ENCODE measurements around the gene IBA57. TPM values are rescaled to one million over a fixed set of nuclear protein-coding genes. Genes with fewer than 3 reads are reported as not detected.

IBA57 gene
- total RNA-seq, 3 donors from 2014 or later = 3.4 to 4.1 (median 3.9) TPM

DNA sequence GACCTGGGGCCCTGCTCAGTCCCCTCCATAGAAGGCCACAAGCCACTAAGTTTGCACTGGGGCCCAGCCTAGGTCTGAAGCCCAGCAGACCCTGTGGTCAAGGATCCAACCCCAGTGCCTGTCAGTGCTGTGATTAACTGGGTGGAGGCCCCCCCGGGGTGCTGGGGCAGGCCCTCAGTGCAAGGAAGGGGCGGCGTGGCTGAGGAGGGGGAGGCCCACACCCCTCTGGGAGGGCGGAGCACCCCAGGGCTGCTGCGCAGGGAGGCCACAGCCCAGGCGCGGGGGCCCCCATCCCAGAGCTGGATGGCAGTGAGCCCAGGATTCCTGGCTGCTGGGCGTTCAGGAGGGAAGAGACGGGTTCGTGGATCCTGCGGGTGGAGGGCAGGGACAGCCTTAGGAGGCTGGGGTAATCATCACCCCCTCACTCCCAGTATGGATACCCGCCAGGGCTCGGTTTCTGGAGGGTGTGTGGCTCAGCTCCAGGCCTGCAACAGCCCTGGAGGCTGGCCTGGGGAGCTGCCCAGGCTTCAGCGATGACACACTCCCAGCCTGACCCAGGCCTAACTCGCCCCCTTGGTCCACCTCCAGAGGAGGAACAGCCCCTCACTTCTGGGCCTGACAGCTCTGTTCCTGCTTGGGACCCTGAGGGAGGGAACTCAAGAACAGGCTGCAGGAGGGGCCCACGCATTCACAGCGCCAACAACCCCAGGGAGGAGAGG lies 15.0 kb upstream of the IBA57 start:
- Histone ChIP-seq H3K4me3 (peak overlapping the region; percentile 7 to 50 (median 22)), H3K4me1 (peaks cover 0 to 16% of the 10 kb centered on the region in 2 donors), H3K27ac (peak overlapping the region; percentile 60 to 82), H3K36me3 (no peaks in the 10 kb centered on the region), H3K9me3 (no peaks in the 10 kb centered on the region), H3K27me3 (no peaks in the 10 kb centered on the region)
- intact Hi-C loops (cut with DNase I; ENCODE audit: low total_unique reads) = no loop called here
- peak in 1 of 2 donors; percentile 50 for DNase-seq (ENCODE audit: low spot score in 2 of 2)
- TF ChIP-seq, protein P1, sequence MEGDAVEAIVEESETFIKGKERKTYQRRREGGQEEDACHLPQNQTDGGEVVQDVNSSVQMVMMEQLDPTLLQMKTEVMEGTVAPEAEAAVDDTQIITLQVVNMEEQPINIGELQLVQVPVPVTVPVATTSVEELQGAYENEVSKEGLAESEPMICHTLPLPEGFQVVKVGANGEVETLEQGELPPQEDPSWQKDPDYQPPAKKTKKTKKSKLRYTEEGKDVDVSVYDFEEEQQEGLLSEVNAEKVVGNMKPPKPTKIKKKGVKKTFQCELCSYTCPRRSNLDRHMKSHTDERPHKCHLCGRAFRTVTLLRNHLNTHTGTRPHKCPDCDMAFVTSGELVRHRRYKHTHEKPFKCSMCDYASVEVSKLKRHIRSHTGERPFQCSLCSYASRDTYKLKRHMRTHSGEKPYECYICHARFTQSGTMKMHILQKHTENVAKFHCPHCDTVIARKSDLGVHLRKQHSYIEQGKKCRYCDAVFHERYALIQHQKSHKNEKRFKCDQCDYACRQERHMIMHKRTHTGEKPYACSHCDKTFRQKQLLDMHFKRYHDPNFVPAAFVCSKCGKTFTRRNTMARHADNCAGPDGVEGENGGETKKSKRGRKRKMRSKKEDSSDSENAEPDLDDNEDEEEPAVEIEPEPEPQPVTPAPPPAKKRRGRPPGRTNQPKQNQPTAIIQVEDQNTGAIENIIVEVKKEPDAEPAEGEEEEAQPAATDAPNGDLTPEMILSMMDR (IDR thresholded peaks at IDR 0.05) = no peak
- TF ChIP-seq POLR2AphosphoS5 (IDR thresholded peaks at IDR 0.05) = peak in 1 of 3 donors; percentile 31

DNA sequence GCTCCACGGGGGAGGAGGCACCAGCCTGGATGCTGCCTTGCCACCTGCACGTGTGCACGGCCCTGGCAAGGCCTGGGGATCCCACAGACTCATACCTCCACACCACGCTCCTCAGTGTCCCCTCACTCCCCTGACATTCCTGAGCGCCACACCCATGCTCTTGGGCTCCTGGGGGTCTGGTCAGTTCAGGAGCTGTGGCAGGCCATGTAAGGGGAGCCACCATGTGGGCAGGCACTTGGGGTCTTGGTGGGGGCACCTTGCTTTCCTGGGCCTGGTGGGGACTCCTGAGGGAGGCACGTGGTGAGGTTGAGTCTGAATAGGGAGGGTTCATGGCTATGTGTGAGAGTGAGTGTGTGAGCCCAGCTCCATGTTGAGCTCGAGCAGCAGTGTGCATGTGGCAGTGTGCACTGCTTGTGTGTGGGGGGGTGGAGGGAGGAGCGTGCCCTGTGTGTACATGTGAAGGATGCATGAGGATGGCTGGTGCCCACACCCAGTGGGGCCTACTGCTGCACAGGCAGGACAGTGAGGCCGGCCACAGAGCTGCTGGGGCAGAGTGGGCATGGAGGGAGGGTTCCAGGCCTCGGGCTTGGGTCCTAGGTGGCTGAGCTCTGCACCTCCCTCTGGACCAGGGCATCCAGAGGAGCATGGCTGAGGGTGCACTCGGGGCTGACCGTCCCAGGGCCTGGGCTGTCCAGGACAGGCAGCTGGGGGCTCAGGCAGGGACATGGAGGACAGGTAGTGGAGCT lies 14.3 kb upstream of the IBA57 start:
- H3K4me3 ChIP-seq = peak overlapping the region in 1 of 3 donors; percentile 50
- DNase-seq (ENCODE audit: low spot score in 2 of 2) = peak in 1 of 2 donors; percentile 47
- H3K27me3 ChIP-seq = no peaks in the 10 kb centered on the region
- H3K9me3 ChIP-seq = no peaks in the 10 kb centered on the region
- H3K36me3 ChIP-seq = no peaks in the 10 kb centered on the region
- peak overlapping the region; percentile 60 to 82 for H3K27ac ChIP-seq
- H3K4me1 ChIP-seq = peaks cover 0 to 16% of the 10 kb centered on the region in 2 donors
- TF ChIP-seq POLR2AphosphoS5 (IDR thresholded peaks at IDR 0.05) (no peak), POLR2A (IDR thresholded peaks at IDR 0.05) (no peak)
- TF ChIP-seq, protein P1 (IDR thresholded peaks at IDR 0.05) = no peak
- intact Hi-C loops (cut with DNase I; ENCODE audit: low total_unique reads) = no loop called here

DNA sequence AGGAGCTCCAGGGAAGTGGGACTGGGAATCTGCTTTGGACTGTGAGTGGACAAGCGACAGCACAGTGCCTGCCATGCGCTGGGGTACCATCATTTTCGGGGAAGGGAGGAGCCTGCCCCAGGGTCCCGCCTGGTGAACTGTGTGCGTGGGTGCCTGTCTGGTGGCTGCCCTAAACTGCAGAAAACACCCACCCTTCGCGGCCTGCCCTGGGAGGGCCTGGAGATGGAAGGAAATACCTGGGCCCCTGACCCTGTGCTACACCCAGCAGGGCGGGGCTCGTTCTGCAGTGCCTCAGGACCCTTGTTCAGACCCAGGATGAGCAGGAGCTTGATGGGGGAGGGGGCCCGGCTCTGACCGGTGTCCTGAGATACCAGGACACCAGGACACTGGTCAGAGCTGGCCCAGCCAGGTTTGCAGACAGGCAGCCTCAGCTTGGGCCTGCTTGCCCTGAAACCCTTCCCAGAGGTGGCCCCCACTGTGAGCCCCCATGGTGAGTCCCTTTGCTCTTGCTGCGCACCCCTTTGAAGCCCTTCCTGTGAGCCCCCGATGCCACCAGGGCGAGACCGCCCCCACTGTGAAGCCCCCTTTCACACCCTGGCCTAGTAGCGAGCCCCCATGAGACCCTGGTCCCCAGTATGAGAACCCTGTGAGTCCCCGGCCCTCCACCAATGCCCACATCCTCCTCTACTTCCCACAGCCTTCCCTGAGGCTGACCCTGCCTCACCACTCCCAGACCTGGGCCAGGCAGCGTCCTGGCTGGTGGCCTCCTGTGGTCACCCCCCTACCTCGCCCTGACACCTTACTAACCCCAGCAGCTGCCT lies 13.3 kb upstream of the IBA57 start:
- H3K9me3 ChIP-seq = no peaks in the 10 kb centered on the region
- H3K27me3 ChIP-seq = no peaks in the 10 kb centered on the region
- intact Hi-C loops (cut with DNase I; ENCODE audit: low total_unique reads) = no loop called here
- H3K36me3 ChIP-seq = no peaks in the 10 kb centered on the region
- no peak overlapping the region for H3K4me3 ChIP-seq
- peaks cover 0 to 16% of the 10 kb centered on the region in 2 donors for H3K4me1 ChIP-seq
- TF ChIP-seq POLR2AphosphoS5 (IDR thresholded peaks at IDR 0.05) (no peak), POLR2A (IDR thresholded peaks at IDR 0.05) (no peak)
- TF ChIP-seq, protein P1 (IDR thresholded peaks at IDR 0.05) = no peak
- no peak for DNase-seq (ENCODE audit: low spot score in 2 of 2)
- H3K27ac ChIP-seq = no peak overlapping the region

DNA sequence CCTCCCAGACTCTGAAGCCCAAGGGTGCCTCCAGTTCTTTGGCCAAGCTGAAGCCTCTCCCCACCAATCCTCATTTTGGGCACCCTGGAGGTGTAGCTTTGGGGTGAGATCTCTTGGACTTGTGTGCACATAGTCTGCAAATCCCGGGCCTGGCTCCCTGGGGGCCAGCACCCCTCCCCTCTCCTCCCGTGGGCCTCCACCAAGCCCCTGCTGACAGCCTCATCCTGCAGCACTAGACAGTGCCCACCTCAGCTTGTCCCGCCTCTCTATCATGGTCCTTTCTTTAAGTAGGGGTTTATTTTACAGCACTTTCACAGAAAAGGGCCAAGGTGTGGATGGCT lies 12.7 kb upstream of the IBA57 start:
- H3K4me1 ChIP-seq = peaks cover 0 to 16% of the 10 kb centered on the region in 2 donors
- H3K27me3 ChIP-seq = no peaks in the 10 kb centered on the region
- intact Hi-C loops (cut with DNase I; ENCODE audit: low total_unique reads) = no loop called here
- H3K9me3 ChIP-seq = no peaks in the 10 kb centered on the region
- no peak for DNase-seq (ENCODE audit: low spot score in 2 of 2)
- no peaks in the 10 kb centered on the region for H3K36me3 ChIP-seq
- TF ChIP-seq, protein P1 (IDR thresholded peaks at IDR 0.05) = no peak
- no peak for TF ChIP-seq POLR2AphosphoS5 (IDR thresholded peaks at IDR 0.05)
- TF ChIP-seq POLR2A (IDR thresholded peaks at IDR 0.05) = no peak
- H3K27ac ChIP-seq = no peak overlapping the region
- no peak overlapping the region for H3K4me3 ChIP-seq
